Astrocyte (in vitro differentiated cells and primary cell): ENCODE results near the gene RILPL1. TPM values are rescaled to one million over a fixed set of nuclear protein-coding genes. Genes with fewer than 3 reads are reported as not detected.

Experiments
- DNase-seq: peaks from one replicate; pipeline ENCODE4 v3.0.0-alpha.2; 2010; ENCODE audit warnings: low read depth
- FAIRE-seq: peaks from 2 replicates; lab custom pipeline; 2011; peaks lifted over from hg19 to GRCh38; lab: Jason Lieb, UNC
- H2AFZ ChIP-seq: 2 replicates; pipeline ENCODE4 v1.6.0; 2012; ENCODE audit warnings: low read depth, low read length, inconsistent platforms
- H3K27ac ChIP-seq: 2 replicates; pipeline ENCODE4 v1.5.1; 2011; ENCODE audit warnings: low read depth, low read length, inconsistent platforms
- H3K27me3 ChIP-seq: 2 replicates; pipeline ENCODE4 v1.6.0; 2011; ENCODE audit warnings: low read length, inconsistent platforms; ENCODE audit not compliant: insufficient read depth
- H3K36me3 ChIP-seq: 2 replicates; pipeline ENCODE4 v1.5.1; 2011; ENCODE audit warnings: low read length, inconsistent platforms; ENCODE audit not compliant: insufficient read depth
- H3K4me1 ChIP-seq: 2 replicates; pipeline ENCODE4 v1.5.1; 2011; ENCODE audit warnings: low read length, inconsistent platforms; ENCODE audit not compliant: insufficient read depth
- H3K4me2 ChIP-seq: 2 replicates; pipeline ENCODE4 v1.6.0; 2012; ENCODE audit warnings: low read length, inconsistent platforms
- H3K4me3 ChIP-seq: 2 replicates; pipeline ENCODE4 v1.5.1; 2011; ENCODE audit warnings: low read depth, mild to moderate bottlenecking, low read length, inconsistent platforms; ENCODE audit not compliant: insufficient read depth
- H3K79me2 ChIP-seq: 2 replicates; pipeline ENCODE4 v1.6.0; 2012; ENCODE audit warnings: mild to moderate bottlenecking, low read length, inconsistent platforms; ENCODE audit not compliant: insufficient read depth
- H3K9ac ChIP-seq: 2 replicates; pipeline ENCODE4 v1.6.0; 2012; ENCODE audit warnings: mild to moderate bottlenecking, low read length, inconsistent platforms
- H3K9me3 ChIP-seq: 2 replicates; pipeline ENCODE4 v1.5.1; 2012; ENCODE audit warnings: low read depth, mild to moderate bottlenecking, low read length, inconsistent platforms; ENCODE audit not compliant: insufficient read depth
- H4K20me1 ChIP-seq: 2 replicates; pipeline ENCODE4 v1.6.0; 2012; ENCODE audit warnings: low read length, inconsistent platforms; ENCODE audit not compliant: insufficient read depth
- H3K27ac Mint-ChIP-seq: one replicate; pipeline ENCODE4 v1.8.0; 2021; ENCODE audit warnings: mild to moderate bottlenecking, mixed read lengths; ENCODE audit not compliant: unreplicated experiment
- H3K27me3 Mint-ChIP-seq: one replicate; pipeline ENCODE4 v1.8.0; 2021; ENCODE audit warnings: low read depth, mixed read lengths; ENCODE audit not compliant: unreplicated experiment
- H3K36me3 Mint-ChIP-seq: one replicate; pipeline ENCODE4 v1.8.0; 2021; ENCODE audit warnings: low read depth, mixed read lengths; ENCODE audit not compliant: unreplicated experiment
- H3K4me1 Mint-ChIP-seq: one replicate; pipeline ENCODE4 v1.8.0; 2021; ENCODE audit warnings: low read depth, mixed read lengths; ENCODE audit not compliant: unreplicated experiment
- H3K4me3 Mint-ChIP-seq: one replicate; pipeline ENCODE4 v1.8.0; 2021; ENCODE audit warnings: mild to moderate bottlenecking, moderate library complexity, mixed read lengths; ENCODE audit not compliant: unreplicated experiment
- H3K9me3 Mint-ChIP-seq: one replicate; pipeline ENCODE4 v1.8.0; 2021; ENCODE audit warnings: mild to moderate bottlenecking, mixed read lengths; ENCODE audit not compliant: unreplicated experiment
- CTCF ChIP-seq: IDR thresholded peaks from 2 replicates; pipeline ENCODE4 v1.5.1; 2011; ENCODE audit warnings: low read depth, mild to moderate bottlenecking, inconsistent platforms, low read length, moderate library complexity; ENCODE audit not compliant: insufficient read depth
- EZH2 ChIP-seq: IDR thresholded peaks from 2 replicates; pipeline ENCODE4 v1.6.1; 2012; ENCODE audit warnings: mild to moderate bottlenecking, low read length, inconsistent platforms; ENCODE audit not compliant: insufficient read depth
- total RNA-seq: library from RNA; stranded (reverse); gene quantifications from 2 replicates; pipeline ENCODE4 v1.2.1, GENCODE V29; 2021

Gene RILPL1
- total RNA-seq, 1 donor from 2014 or later, result 23.0 TPM

GRCh38 chr12:123532808-123533649 lies 490 bp downstream of the RILPL1 start:
- H3K9me3 Mint-ChIP-seq, result no peaks in the 10 kb centered on the region
- no peaks in the 10 kb centered on the region for H3K9me3 ChIP-seq
- H3K27ac Mint-ChIP-seq, result peak overlapping the region; percentile 87
- peaks cover 41% of the 10 kb centered on the region for H3K79me2 ChIP-seq
- peaks cover 11% of the 10 kb centered on the region for H3K4me1 Mint-ChIP-seq
- H3K4me3 ChIP-seq, result peak overlapping the region; percentile 80
- peak overlapping the region; percentile 92 for H3K4me3 Mint-ChIP-seq
- peaks cover 6% of the 10 kb centered on the region for H3K36me3 Mint-ChIP-seq
- no peak for FAIRE-seq
- TF ChIP-seq CTCF (no peak), EZH2 (no peak)
- H3K27ac ChIP-seq, result peak overlapping the region; percentile 36
- H3K4me1 ChIP-seq, result peaks cover 19% of the 10 kb centered on the region
- H4K20me1 ChIP-seq, result peaks cover 34% of the 10 kb centered on the region
- peak overlapping the region; percentile 96 for H2AFZ ChIP-seq
- H3K27me3 Mint-ChIP-seq, result no peaks in the 10 kb centered on the region
- H3K36me3 ChIP-seq, result no peaks in the 10 kb centered on the region
- H3K9ac ChIP-seq, result peak overlapping the region; percentile 81
- peak; percentile 36 for DNase-seq
- no peaks in the 10 kb centered on the region for H3K27me3 ChIP-seq
- peak overlapping the region; percentile 95 for H3K4me2 ChIP-seq

- Histone ChIP-seq H3K79me2 (peaks cover 47% of the 10 kb centered on the region), H3K36me3 (no peaks in the 10 kb centered on the region), H3K4me2 (peak overlapping the region; percentile 95), H3K4me3 (peak overlapping the region; percentile 80), H3K27me3 (no peaks in the 10 kb centered on the region), H3K4me1 (peaks cover 19% of the 10 kb centered on the region), H4K20me1 (peaks cover 34% of the 10 kb centered on the region), H3K27ac (no peak overlapping the region), H3K9me3 (no peaks in the 10 kb centered on the region), H2AFZ (no peak overlapping the region), H3K9ac (peak overlapping the region; percentile 81)
- Mint-ChIP-seq H3K4me3 (peak overlapping the region; percentile 92), H3K36me3 (peaks cover 8% of the 10 kb centered on the region), H3K27me3 (no peaks in the 10 kb centered on the region), H3K27ac (no peak overlapping the region), H3K4me1 (peaks cover 11% of the 10 kb centered on the region), H3K9me3 (no peaks in the 10 kb centered on the region)
- no peak for TF ChIP-seq EZH2
- TF ChIP-seq CTCF, result no peak
- DNase-seq, result peak; percentile 12
- FAIRE-seq, result no peak
Observed at GRCh38 chr12:123532019-123532418, 1.5 kb downstream of the RILPL1 start.

- no peak for TF ChIP-seq CTCF
- Mint-ChIP-seq H3K36me3 (peaks cover 8% of the 10 kb centered on the region), H3K27me3 (no peaks in the 10 kb centered on the region), H3K4me3 (peak overlapping the region; percentile 14), H3K9me3 (no peaks in the 10 kb centered on the region), H3K27ac (no peak overlapping the region), H3K4me1 (peaks cover 11% of the 10 kb centered on the region)
- H3K27me3 ChIP-seq, result no peaks in the 10 kb centered on the region
- H2AFZ ChIP-seq, result no peak overlapping the region
- no peak overlapping the region for H3K9ac ChIP-seq
- DNase-seq (no peak), FAIRE-seq (no peak)
- peak overlapping the region; percentile 95 for H3K4me2 ChIP-seq
- no peaks in the 10 kb centered on the region for H3K9me3 ChIP-seq
- peaks cover 19% of the 10 kb centered on the region for H3K4me1 ChIP-seq
- H3K27ac ChIP-seq, result no peak overlapping the region
- H3K4me3 ChIP-seq, result no peak overlapping the region
- peaks cover 53% of the 10 kb centered on the region for H3K79me2 ChIP-seq
- peaks cover 41% of the 10 kb centered on the region for H4K20me1 ChIP-seq
- no peaks in the 10 kb centered on the region for H3K36me3 ChIP-seq
Observed at GRCh38 chr12:123531091-123531490, 2.4 kb downstream of the RILPL1 start.
